HT1080 (cell line): Measurements from ENCODE around the gene SLC22A2. TPM values are rescaled to one million over a fixed set of nuclear protein-coding genes. Genes with fewer than 3 reads are reported as not detected.
"Not testable (repeated sequence)": the region's sequence is repeated elsewhere in the genome, so short reads cannot be mapped to it uniquely, and the experiment has no call there.

Experiments
- DNase-seq: peaks from one replicate; pipeline ENCODE4 v3.0.0-alpha.2; 2015; ENCODE audit warnings: low read depth
- polyA plus RNA-seq, 2 experiments: library from polyadenylated mRNA; depleted of rRNA; stranded (reverse); fragments of >200 nt; gene quantifications; 2 replicates each; pipeline ENCODE4 v1.2.3, GENCODE V29; 2015
- total RNA-seq: library from RNA; depleted of rRNA; stranded (reverse); fragments of >200 nt; shearing (Covaris generic); gene quantifications from 2 replicates; pipeline ENCODE4 v1.2.3, GENCODE V29; 2014; rRNA removed

SLC22A2 gene
- total RNA-seq: not detected in 2 replicates
- not detected in 2 replicates for polyA plus RNA-seq (2015; cell fraction: cytosol; rRNA removed)
- not detected in 2 replicates for polyA plus RNA-seq (2015; cell fraction: nucleus; rRNA removed)

- no peak for DNase-seq
Measured at GRCh38 chr6:160258346-160259142, at the start of gene SLC22A2. Gene SLC22A2, minus strand, starts transcription at chr6:160258821. Its CDS starts 64 bp downstream, at chr6:160258757.

- DNase-seq: no peak
Measured at GRCh38 chr6:160305926-160306713, 47.5 kb upstream of the SLC22A2 start.

DNA sequence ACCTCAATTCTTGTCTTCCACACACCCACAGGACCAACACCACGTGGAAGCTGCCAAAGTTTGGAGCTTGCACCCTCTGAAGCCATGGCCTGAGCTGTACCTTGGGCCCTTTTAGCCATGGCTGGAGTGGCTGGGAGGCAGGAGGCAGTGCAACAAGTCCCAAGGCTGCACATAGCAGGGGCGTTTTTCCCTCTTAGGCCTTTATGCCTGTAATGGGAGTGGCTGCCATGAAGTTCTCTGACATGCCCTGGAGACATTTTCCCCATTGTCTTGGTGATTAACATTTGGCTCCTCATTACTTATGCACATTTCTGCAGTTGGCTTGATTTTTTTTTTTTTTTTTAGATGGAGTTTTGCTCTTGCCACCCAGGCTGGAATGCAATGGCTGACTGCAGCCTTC is 45.2 kb upstream of the SLC22A2 start:
- DNase-seq: no peak

- DNase-seq: not testable (repeated sequence)
Measured at GRCh38 chr6:160302431-160303082, 43.9 kb upstream of the SLC22A2 start.

DNA sequence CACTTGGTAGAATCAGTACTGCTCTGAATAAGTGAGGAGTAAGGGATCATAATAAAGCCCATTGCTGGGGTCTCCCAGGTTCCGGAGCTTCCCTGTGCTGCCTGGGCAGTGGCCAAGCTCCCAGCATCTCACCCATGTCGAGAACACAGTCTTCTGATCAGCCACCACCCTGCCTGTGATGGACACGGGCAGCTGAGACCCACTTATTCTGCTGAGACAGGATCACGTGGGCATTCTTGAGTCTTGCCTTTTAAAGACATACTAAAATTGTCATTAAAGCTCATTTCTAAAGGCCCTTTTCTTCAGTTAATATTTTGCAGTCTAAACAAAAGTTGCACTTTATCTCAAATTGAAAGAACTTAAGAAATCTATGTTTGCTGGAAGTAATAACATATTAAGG is 42.7 kb upstream of the SLC22A2 start:
- DNase-seq: no peak

- DNase-seq: no peak
Measured at GRCh38 chr6:160300076-160300695, 41.6 kb upstream of the SLC22A2 start.

- no peak for DNase-seq
Measured at GRCh38 chr6:160299559-160299958, 40.9 kb upstream of the SLC22A2 start.

DNA sequence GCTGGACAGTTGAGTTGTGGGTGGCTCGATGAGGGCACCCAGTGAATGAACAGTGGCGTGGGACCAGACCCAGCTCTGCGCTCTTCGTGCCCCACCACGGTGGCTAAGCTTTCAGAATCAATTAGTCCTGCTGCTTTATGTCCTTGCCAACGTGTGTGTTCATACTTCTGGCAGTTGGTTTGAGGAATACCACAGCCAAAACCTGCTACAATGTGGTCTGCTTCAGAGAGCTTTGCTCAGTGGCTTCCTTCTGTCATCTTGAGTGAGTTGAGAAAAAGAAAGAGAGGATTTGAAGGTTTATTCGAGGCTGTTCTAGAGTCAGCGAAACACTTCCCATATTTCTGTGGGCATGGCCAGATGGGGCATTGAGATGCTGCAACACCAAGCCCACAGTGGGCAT is 39.5 kb upstream of the SLC22A2 start:
- DNase-seq: no peak

- peak; percentile 20 for DNase-seq
Measured at GRCh38 chr6:160297310-160297709, 38.7 kb upstream of the SLC22A2 start.

GRCh38 chr6:160293844-160294243 is 35.2 kb upstream of the SLC22A2 start:
- DNase-seq: no peak

DNA sequence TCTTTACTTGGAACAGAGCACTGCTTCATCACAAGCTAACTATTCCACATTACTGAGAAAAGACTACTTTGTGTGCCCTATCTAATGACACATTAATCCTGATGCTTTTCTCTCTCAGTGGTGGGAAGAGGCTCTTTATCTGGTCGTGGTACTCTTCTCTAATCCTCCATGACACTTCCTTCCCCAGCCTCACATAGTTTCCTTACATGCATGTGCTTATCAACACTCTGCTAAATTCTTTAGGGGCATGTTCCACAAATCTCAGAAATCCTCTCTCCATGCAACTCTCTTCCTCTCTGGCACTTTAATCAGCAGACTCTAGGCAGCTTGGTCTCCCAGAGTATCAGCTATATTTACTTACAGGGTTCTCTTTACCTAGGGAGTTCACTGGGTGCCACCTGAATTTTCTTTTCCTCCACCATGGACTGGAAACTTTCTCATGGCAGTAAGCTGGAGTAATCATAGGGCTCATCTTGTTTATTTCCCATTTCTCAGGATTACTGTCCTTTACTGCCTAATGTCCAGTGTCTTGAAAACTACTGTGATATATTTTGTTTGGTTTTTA is 27.0 kb upstream of the SLC22A2 start:
- no peak for DNase-seq

GRCh38 chr6:160284575-160284974 is 26.0 kb upstream of the SLC22A2 start:
- DNase-seq: no peak

DNA sequence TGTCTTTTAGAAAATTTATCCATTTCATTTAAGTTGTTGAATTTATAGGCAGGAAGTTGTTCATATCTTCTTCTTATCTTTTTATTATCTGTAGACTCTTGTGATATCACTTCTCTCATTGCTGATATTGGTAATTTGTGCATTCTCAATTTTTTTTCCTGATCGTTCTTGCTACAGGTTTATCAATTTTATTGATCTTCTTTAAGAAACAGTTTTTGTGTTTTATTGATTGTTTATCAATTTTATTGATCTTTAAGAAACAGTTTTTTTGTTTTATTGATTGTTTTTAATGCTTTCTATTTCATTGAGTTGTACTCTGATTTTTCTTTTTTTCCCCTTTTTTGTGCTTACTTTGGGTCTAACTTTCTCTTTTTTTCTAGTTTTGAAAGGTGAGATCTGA is 23.8 kb upstream of the SLC22A2 start:
- DNase-seq: no peak

DNA sequence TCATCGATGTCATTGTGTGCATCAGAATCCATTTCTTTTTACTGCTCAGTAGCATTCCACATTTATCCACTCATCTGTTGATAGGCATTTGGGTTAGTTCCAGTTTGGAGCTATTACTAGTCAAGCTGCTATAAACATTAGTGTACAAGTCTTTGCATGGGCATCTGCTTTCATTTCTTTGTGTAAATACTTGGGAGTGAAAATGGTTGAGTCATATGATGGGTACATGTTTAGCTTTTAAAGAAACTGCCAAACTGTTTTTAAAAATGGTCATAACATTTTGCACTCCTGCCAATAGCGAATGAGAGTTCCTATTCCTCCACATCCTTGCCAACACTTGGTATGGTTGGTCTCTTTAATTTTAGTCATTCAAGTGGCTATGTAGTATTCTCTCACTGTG is 21.2 kb upstream of the SLC22A2 start:
- DNase-seq: peak; percentile 21

- no peak for DNase-seq
Measured at GRCh38 chr6:160278786-160279310, 20.2 kb upstream of the SLC22A2 start.

- DNase-seq: no peak
Measured at GRCh38 chr6:160278311-160278710, 19.7 kb upstream of the SLC22A2 start.

DNA sequence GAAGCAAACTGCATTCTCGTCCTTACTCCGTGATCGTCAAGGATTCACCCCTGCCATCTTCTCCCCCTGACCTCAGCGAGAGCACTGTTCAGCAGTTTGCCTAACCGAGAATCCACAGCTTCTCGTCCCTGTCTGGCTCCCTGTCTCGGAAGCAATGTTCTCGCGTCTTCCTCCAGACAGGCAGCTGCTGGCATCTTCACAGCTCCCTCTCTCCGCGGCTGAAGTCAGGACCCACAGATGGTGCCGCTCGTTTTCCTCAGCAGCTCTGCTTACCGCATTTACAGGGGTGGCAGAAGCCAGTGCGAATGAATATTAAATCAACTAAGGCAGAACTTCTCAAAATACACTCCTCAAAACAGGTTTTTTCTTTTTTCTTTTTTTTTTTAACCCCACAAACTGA is 18.9 kb upstream of the SLC22A2 start:
- no peak for DNase-seq

DNA sequence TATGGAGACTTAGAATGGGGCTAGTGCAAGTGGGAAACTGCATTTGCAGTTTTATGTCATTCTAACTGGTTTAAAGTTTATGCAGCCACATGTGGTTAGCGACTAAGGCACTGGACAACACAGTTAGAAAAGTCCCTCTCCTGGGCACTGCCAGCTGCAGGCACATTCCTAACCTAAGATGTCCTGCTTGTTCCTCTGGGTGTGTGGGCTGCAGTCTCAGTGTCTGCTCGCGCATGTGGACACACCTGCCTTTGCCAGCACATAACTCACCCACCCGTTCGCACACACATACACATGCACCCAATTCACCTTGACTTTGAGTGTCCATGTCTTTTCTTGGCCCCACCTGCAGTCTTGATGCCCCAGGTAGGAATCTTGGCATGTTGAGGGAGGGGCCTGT is 18.5 kb upstream of the SLC22A2 start:
- no peak for DNase-seq

DNA sequence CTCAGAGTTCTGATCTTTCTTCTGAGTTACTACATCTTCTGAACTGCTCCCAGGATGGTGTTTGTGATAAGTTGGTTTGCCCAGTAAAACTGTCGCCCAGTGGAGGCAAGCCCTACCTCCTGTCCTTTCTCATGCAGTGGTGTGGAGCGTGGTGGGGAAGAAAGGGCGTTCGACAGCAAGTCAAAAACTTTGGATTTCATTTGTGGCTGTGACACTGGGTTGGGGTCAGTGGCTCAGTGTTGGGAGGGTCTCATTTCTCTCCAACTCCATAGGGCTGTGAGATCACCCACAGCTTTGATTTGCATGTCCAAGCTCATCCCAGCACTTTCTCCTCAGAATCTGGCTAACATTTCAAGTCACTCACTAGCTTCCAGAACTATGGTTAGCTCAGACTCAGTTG is 17.5 kb upstream of the SLC22A2 start:
- no peak for DNase-seq

- no peak for DNase-seq
Measured at GRCh38 chr6:160275511-160276003, 16.9 kb upstream of the SLC22A2 start.
